GM21447 (cell line): Measurements from ENCODE around the gene CAAP1.
A peak's percentile ranks its signal among the peaks of the same experiment; 100 is the strongest.
"Not testable (repeated sequence)": the region's sequence is repeated elsewhere in the genome, so short reads cannot be mapped to it uniquely, and the experiment has no call there.

Experiments used
- ATAC-seq: cut with Tn5 transposase; IDR thresholded peaks from one replicate; pipeline ENCODE4 v1.9.1; 2021; ENCODE audit not compliant: unreplicated experiment

CAAP1 gene

GRCh38 chr9:26892251-26893029, at the start of gene CAAP1:
Gene CAAP1, minus strand, starts transcription at chr9:26892802. Its CDS starts 87 bp downstream, at chr9:26892715.
- peak; percentile 91 for ATAC-seq

- no peak for ATAC-seq
Measured at GRCh38 chr9:26940779-26941178, 48.2 kb upstream of the CAAP1 start.

- no peak for ATAC-seq
Measured at GRCh38 chr9:26939955-26940711, 47.5 kb upstream of the CAAP1 start.

- no peak for ATAC-seq
Measured at GRCh38 chr9:26937816-26938371, 45.3 kb upstream of the CAAP1 start.

- ATAC-seq, result no peak
Measured at GRCh38 chr9:26935847-26936246, 43.2 kb upstream of the CAAP1 start.

- ATAC-seq, result no peak
Measured at GRCh38 chr9:26928902-26929495, 36.4 kb upstream of the CAAP1 start.

GRCh38 chr9:26925609-26926008, 33.0 kb upstream of the CAAP1 start:
- ATAC-seq, result no peak

- ATAC-seq, result no peak
Measured at GRCh38 chr9:26919698-26920097, 27.1 kb upstream of the CAAP1 start.

- no peak for ATAC-seq
Measured at GRCh38 chr9:26913138-26913668, 20.6 kb upstream of the CAAP1 start.

GRCh38 chr9:26904671-26905070, 12.1 kb upstream of the CAAP1 start:
- no peak for ATAC-seq

- ATAC-seq, result no peak
Measured at GRCh38 chr9:26904070-26904469, 11.5 kb upstream of the CAAP1 start.

GRCh38 chr9:26893030-26893676, 551 bp upstream of the CAAP1 start:
- no peak for ATAC-seq

GRCh38 chr9:26891726-26892125, 876 bp downstream of the CAAP1 start:
- ATAC-seq, result no peak

GRCh38 chr9:26888271-26888670, 4.3 kb downstream of the CAAP1 start:
- ATAC-seq, result no peak

GRCh38 chr9:26882154-26882553, 10.4 kb downstream of the CAAP1 start:
- ATAC-seq, result no peak

GRCh38 chr9:26880262-26880661, 12.3 kb downstream of the CAAP1 start:
- ATAC-seq, result no peak

GRCh38 chr9:26875155-26875554, 17.4 kb downstream of the CAAP1 start:
- not testable (repeated sequence) for ATAC-seq

- no peak for ATAC-seq
Measured at GRCh38 chr9:26870292-26870691, 22.3 kb downstream of the CAAP1 start.

- no peak for ATAC-seq
Measured at GRCh38 chr9:26863074-26863473, 29.5 kb downstream of the CAAP1 start.

- ATAC-seq, result peak; percentile 73
Measured at GRCh38 chr9:26856413-26857032, 36.1 kb downstream of the CAAP1 start.
